Stimulated activated CD4-positive, alpha-beta T cell treated with anti-CD3 and anti-CD28 coated beads, Interleukin-2, amount 100 ng/mL, for 4 hours (primary cell): Measurements from ENCODE around the gene ZSCAN26.

Source experiments
- DNase-seq: peaks from one replicate; pipeline ENCODE4 v3.0.0-alpha.2; 2020; ENCODE audit warnings: low read depth

Gene ZSCAN26

DNA sequence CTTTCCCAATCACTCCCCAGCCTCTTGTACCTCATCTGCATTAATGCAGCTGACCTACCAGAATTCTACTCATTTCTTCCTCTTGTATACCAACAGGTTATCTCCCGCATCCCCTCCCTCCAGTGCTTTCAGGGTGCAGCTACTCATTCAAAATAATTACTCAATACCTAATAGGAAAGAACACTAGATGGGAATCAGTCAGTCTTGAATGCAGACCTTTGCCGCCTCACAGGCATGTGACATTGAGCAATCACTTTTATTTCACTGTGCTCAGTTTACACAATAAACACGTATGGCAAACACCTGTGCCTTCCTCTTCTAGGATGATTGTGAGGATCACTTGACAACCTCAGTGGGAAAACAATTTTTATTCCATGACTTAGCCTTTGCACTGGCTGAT lies 55.7 kb downstream of the ZSCAN26 start:
- no peak for DNase-seq

DNA sequence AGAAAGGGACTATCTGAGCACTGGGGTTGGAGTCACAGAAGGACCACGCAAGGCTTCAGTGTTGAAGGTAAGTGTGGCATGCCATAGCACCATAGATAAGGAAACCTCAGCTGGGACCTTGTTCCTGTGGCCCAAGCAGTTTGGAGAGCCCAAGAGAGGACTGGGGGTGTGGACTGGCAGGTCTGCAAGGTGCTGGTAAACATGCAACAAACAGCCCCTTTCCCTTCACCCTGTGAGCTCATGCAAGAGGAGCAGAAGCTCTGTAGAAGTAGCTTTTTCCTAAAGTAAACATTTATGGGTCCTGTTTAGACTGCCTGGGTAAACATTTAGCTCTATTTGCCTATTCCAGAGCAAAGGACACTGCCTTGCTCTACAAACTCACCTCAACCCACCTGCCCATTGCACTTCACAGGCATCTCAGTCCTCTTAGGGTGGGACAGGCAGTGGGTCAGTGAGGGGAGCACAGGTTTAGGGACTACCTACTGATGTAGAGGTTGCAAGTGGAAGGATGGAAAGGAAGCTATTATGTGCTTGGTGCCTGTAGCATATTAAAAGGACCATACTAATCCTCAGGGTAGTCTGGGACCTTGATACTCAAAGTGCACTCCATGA lies 57.0 kb downstream of the ZSCAN26 start:
- DNase-seq: no peak

DNA sequence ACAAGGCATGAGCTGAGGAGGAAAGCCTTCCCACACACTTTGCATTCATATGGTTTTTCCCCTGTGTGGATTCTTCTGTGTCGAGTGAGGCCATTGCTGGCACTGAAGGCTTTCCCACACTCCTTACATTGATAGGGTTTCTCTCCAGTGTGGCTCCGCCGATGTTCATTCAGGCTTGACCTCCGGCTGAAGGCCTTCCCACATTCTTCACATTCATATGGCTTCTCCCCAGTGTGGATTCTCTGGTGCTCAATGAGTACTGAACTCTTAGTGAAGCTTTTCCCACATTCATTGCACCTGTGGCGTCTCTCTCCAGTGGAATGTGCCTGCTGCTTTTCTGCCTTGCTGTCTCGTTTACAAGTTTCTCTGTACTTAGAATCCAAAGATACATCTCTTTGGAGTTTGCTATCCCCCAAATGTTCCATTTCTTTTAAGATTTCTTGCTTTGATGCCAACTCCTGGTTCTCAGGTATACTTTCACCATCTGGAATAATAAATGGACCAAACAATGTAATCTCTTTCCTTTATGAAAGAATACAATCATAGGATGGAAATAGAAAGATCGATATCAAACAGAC lies 59.5 kb downstream of the ZSCAN26 start:
- DNase-seq: no peak
